ENCODE data around the gene VPS26A. TPM values are rescaled to one million over a fixed set of nuclear protein-coding genes. Genes with fewer than 3 reads are reported as not detected.
A peak's percentile ranks its signal among the peaks of the same experiment; 100 is the strongest.
"Not testable (repeated sequence)": the region's sequence is repeated elsewhere in the genome, so short reads cannot be mapped to it uniquely, and the experiment has no call there.

Gene VPS26A
- total RNA-seq, 1 experiment from 2014 or later: 18.6 TPM

- H3K27ac ChIP-seq: no peak overlapping the region
Observed at GRCh38 chr10:69172241-69172982, 48.4 kb downstream of the VPS26A start.

GRCh38 chr10:69175326-69175725, 51.3 kb downstream of the VPS26A start:
- not testable (repeated sequence) for H3K4me3 ChIP-seq; H3K27me3 ChIP-seq (replicated peaks); DNase-seq (ENCODE audit: low read depth in 1 of 2, low spot score in 2 of 2); H3K9me3 ChIP-seq (replicated peaks); H3K27ac ChIP-seq; H3K4me1 ChIP-seq (replicated peaks)
- H3K36me3 ChIP-seq: peaks cover 10% of the 10 kb centered on the region

More at GRCh38 chr10:69172241-69172982, 48.4 kb downstream of the VPS26A start:
- Histone ChIP-seq H3K36me3 (peaks cover 23% of the 10 kb centered on the region), H3K4me3 (no peak overlapping the region), H3K27me3 (replicated peaks) (no peaks in the 10 kb centered on the region), H3K4me1 (replicated peaks) (no peaks in the 10 kb centered on the region), H3K9me3 (replicated peaks) (no peaks in the 10 kb centered on the region)
- no peak for DNase-seq (ENCODE audit: low read depth in 1 of 2, low spot score in 2 of 2)

- H3K4me3 ChIP-seq: no peak overlapping the region
- no peak overlapping the region for H3K27ac ChIP-seq
- no peaks in the 10 kb centered on the region for H3K9me3 ChIP-seq (replicated peaks)
- no peak for DNase-seq (ENCODE audit: low read depth in 1 of 2, low spot score in 2 of 2)
- peaks cover 14% of the 10 kb centered on the region for H3K36me3 ChIP-seq
- H3K4me1 ChIP-seq (replicated peaks): peaks cover 12% of the 10 kb centered on the region
- no peaks in the 10 kb centered on the region for H3K27me3 ChIP-seq (replicated peaks)
Observed at GRCh38 chr10:69176823-69177222, 52.8 kb downstream of the VPS26A start.

GRCh38 chr10:69179089-69179742, 55.2 kb downstream of the VPS26A start:
- peak overlapping the region; percentile 90 for H3K4me3 ChIP-seq
- H3K9me3 ChIP-seq (replicated peaks): no peaks in the 10 kb centered on the region
- peaks cover 25% of the 10 kb centered on the region for H3K36me3 ChIP-seq
- no peak for DNase-seq (ENCODE audit: low read depth in 1 of 2, low spot score in 2 of 2)
- H3K4me1 ChIP-seq (replicated peaks): peaks cover 12% of the 10 kb centered on the region
- H3K27ac ChIP-seq: peak overlapping the region; percentile 99
- H3K27me3 ChIP-seq (replicated peaks): no peaks in the 10 kb centered on the region

GRCh38 chr10:69179743-69180524, 56.0 kb downstream of the VPS26A start, which contains the start of gene SUPV3L1:
Gene SUPV3L1, plus strand, starts transcription at chr10:69180234. Its CDS starts 58 bp downstream, at chr10:69180292.
- Histone ChIP-seq H3K9me3 (replicated peaks) (no peaks in the 10 kb centered on the region), H3K4me1 (replicated peaks) (peaks cover 12% of the 10 kb centered on the region), H3K36me3 (peaks cover 27% of the 10 kb centered on the region), H3K27ac (peak within 1 kb of the TSS; percentile 99), H3K4me3 (peak within 1 kb of the TSS; percentile 90), H3K27me3 (replicated peaks) (no peaks in the 10 kb centered on the region)
- peak; percentile 96 to 99 for DNase-seq (ENCODE audit: low read depth in 1 of 2, low spot score in 2 of 2)

GRCh38 chr10:69180525-69181204, 56.7 kb downstream of the VPS26A start:
- peak overlapping the region; percentile 99 for H3K27ac ChIP-seq

GRCh38 chr10:69181433-69181832, 57.5 kb downstream of the VPS26A start:
- Histone ChIP-seq H3K9me3 (replicated peaks) (no peaks in the 10 kb centered on the region), H3K36me3 (peaks cover 32% of the 10 kb centered on the region), H3K4me3 (peak overlapping the region; percentile 90), H3K27me3 (replicated peaks) (no peaks in the 10 kb centered on the region), H3K4me1 (replicated peaks) (peaks cover 12% of the 10 kb centered on the region), H3K27ac (peak overlapping the region; percentile 21; the same call in 1 of the 2 replicates)
- no peak for DNase-seq (ENCODE audit: low read depth in 1 of 2, low spot score in 2 of 2)

More at GRCh38 chr10:69180525-69181204, 56.7 kb downstream of the VPS26A start:
- Histone ChIP-seq H3K4me3 (peak overlapping the region; percentile 90), H3K9me3 (replicated peaks) (no peaks in the 10 kb centered on the region), H3K4me1 (replicated peaks) (peaks cover 12% of the 10 kb centered on the region), H3K36me3 (peaks cover 27% of the 10 kb centered on the region), H3K27me3 (replicated peaks) (no peaks in the 10 kb centered on the region)
- peak in 1 of 2 experiments; percentile 48 for DNase-seq (ENCODE audit: low read depth in 1 of 2, low spot score in 2 of 2)

- Histone ChIP-seq H3K36me3 (peaks cover 37% of the 10 kb centered on the region), H3K27me3 (replicated peaks) (no peaks in the 10 kb centered on the region), H3K9me3 (replicated peaks) (no peaks in the 10 kb centered on the region), H3K4me1 (replicated peaks) (peaks cover 12% of the 10 kb centered on the region), H3K4me3 (no peak overlapping the region), H3K27ac (no peak overlapping the region)
- no peak for DNase-seq (ENCODE audit: low read depth in 1 of 2, low spot score in 2 of 2)
Observed at GRCh38 chr10:69182005-69182404, 58.0 kb downstream of the VPS26A start.

GRCh38 chr10:69186524-69186923, 62.5 kb downstream of the VPS26A start:
- Histone ChIP-seq H3K27me3 (replicated peaks) (no peaks in the 10 kb centered on the region), H3K9me3 (replicated peaks) (no peaks in the 10 kb centered on the region), H3K4me1 (replicated peaks) (peaks cover under 1% of the 10 kb centered on the region; the same call in 1 of the 2 replicates), H3K4me3 (no peak overlapping the region), H3K27ac (no peak overlapping the region), H3K36me3 (peaks cover 60% of the 10 kb centered on the region)
- no peak for DNase-seq (ENCODE audit: low read depth in 1 of 2, low spot score in 2 of 2)

GRCh38 chr10:69201045-69201444, 77.1 kb downstream of the VPS26A start:
- no peak for DNase-seq (ENCODE audit: low read depth in 1 of 2, low spot score in 2 of 2)
- H3K4me1 ChIP-seq (replicated peaks): no peaks in the 10 kb centered on the region
- no peaks in the 10 kb centered on the region for H3K27me3 ChIP-seq (replicated peaks)
- H3K4me3 ChIP-seq: no peak overlapping the region
- H3K27ac ChIP-seq: no peak overlapping the region
- peaks cover 40% of the 10 kb centered on the region for H3K36me3 ChIP-seq
- H3K9me3 ChIP-seq (replicated peaks): no peaks in the 10 kb centered on the region

- DNase-seq (ENCODE audit: low read depth in 1 of 2, low spot score in 2 of 2): no peak
- Histone ChIP-seq H3K4me3 (no peak overlapping the region), H3K36me3 (peaks cover 48% of the 10 kb centered on the region), H3K9me3 (replicated peaks) (no peaks in the 10 kb centered on the region), H3K27ac (no peak overlapping the region), H3K27me3 (replicated peaks) (no peaks in the 10 kb centered on the region), H3K4me1 (replicated peaks) (no peaks in the 10 kb centered on the region)
Observed at GRCh38 chr10:69202332-69202731, 78.4 kb downstream of the VPS26A start.

- H3K27me3 ChIP-seq (replicated peaks): no peaks in the 10 kb centered on the region
Observed at GRCh38 chr10:69208761-69209160, 84.8 kb downstream of the VPS26A start.

More at GRCh38 chr10:69208761-69209160, 84.8 kb downstream of the VPS26A start:
- Histone ChIP-seq H3K36me3 (peaks cover 36% of the 10 kb centered on the region), H3K27ac (no peak overlapping the region), H3K4me3 (no peak overlapping the region), H3K4me1 (replicated peaks) (0 out of 2 replicates have a peak, but pooled peaks cover 2% of the 10 kb centered on the region), H3K9me3 (replicated peaks) (no peaks in the 10 kb centered on the region)
- DNase-seq (ENCODE audit: low read depth in 1 of 2, low spot score in 2 of 2): no peak

Data from SJSA1 (cell line).